ENCODE data around the gene FANK1. TPM values are rescaled to one million over a fixed set of nuclear protein-coding genes. Genes with fewer than 3 reads are reported as not detected.

The FANK1 gene
- polyA plus RNA-seq, 2 of the 4 experiments (the other 2 are of a cell fraction): 4.1 to 5.3 TPM

- no peak for TF ChIP-seq ELK1 (IDR thresholded peaks at IDR 0.05; ENCODE audit: low read depth, low read length)
- no peak for TF ChIP-seq HEYL (CRISPR knock-in tag; IDR thresholded peaks at IDR 0.05)
- TF ChIP-seq HDAC2 (IDR thresholded peaks at IDR 0.05): no peak
- no peak for TF ChIP-seq PBX3 (IDR thresholded peaks at IDR 0.05)
- no peak for TF ChIP-seq SREBF2 (IDR thresholded peaks at IDR 0.05)
- no peak for TF ChIP-seq ESRRA (IDR thresholded peaks at IDR 0.05; ENCODE audit: borderline replicate concordance, low read length)
- no peak for TF ChIP-seq ZFP36 (IDR thresholded peaks at IDR 0.05; ENCODE audit: borderline replicate concordance, partially characterized antibody)
- no peak for TF ChIP-seq BHLHE40 (IDR thresholded peaks at IDR 0.05; ENCODE audit: low read depth, low read length)
- no peak for TF ChIP-seq HES2 (IDR thresholded peaks at IDR 0.05)
- TF ChIP-seq NPAS2 (CRISPR knock-in tag; IDR thresholded peaks at IDR 0.05; ENCODE audit: borderline replicate concordance): no peak
These were observed 131.3 kb downstream of the FANK1 start (continued) for GRCh38 chr10:126027692-126028091.

- TF ChIP-seq ZSCAN20 (CRISPR knock-in tag; IDR thresholded peaks at IDR 0.05) (no peak), RFX5 (IDR thresholded peaks at IDR 0.05) (no peak), CBX2 (IDR thresholded peaks at IDR 0.05; ENCODE audit: borderline replicate concordance, low read depth) (no peak), NR3C1 (IDR thresholded peaks at IDR 0.05) (no peak), HMGXB4 (CRISPR knock-in tag; IDR thresholded peaks at IDR 0.05; ENCODE audit: borderline replicate concordance) (no peak), KDM5A (IDR thresholded peaks at IDR 0.05) (no peak), TFCP2L1 (CRISPR knock-in tag; IDR thresholded peaks at IDR 0.05) (no peak), HEYL (CRISPR knock-in tag; IDR thresholded peaks at IDR 0.05) (no peak), FOSB (CRISPR knock-in tag; IDR thresholded peaks at IDR 0.05) (no peak), NFE2L2 (conservative IDR thresholded peaks at IDR 0.05; ENCODE audit: low read length) (no peak), KDM1A (IDR thresholded peaks at IDR 0.05; ENCODE audit: low read depth) (no peak)
- Histone ChIP-seq H3K27ac (no peak overlapping the region), H3K4me3 (no peak overlapping the region), H3K4me2 (no peak overlapping the region), H3K4me1 (no peaks in the 10 kb centered on the region), H3K9me3 (peaks cover 39% of the 10 kb centered on the region)
- ChIA-PET CTCF (interaction anchor here (1.2 to 1.5 kb wide), 3 partner anchors 47 to 474 kb away, joined by 4 read pairs; no protein-coding TSS in a partner anchor), POLR2A (no interaction called here)
- WGBS (ENCODE audit: missing lambda C conversion rate): 41% methylated on average over 3 of the region's 3 CpGs
- ATAC-seq: no peak
- no peak for DNase-seq (ENCODE audit: low read depth in 1 of 2, low spot score in 1 of 2)
- FAIRE-seq: no peak
These were observed 133.6 kb downstream of the FANK1 start for GRCh38 chr10:126029999-126030398.

- FAIRE-seq (no peak), ATAC-seq (no peak)
- POLR2A ChIA-PET: no interaction called here
These were observed 138.2 kb downstream of the FANK1 start for GRCh38 chr10:126034586-126034985.

More at GRCh38 chr10:126034586-126034985, 138.2 kb downstream of the FANK1 start:
- Histone ChIP-seq H3K27ac (no peak overlapping the region), H3K4me2 (no peak overlapping the region), H3K4me3 (no peak overlapping the region), H3K9me3 (peaks cover 17% of the 10 kb centered on the region), H3K4me1 (no peaks in the 10 kb centered on the region)
- 50% methylated on average over 2 of the region's 2 CpGs for WGBS (ENCODE audit: missing lambda C conversion rate)
- no peak for TF ChIP-seq PHF8 (IDR thresholded peaks at IDR 0.05; ENCODE audit: borderline replicate concordance, low read depth)
- no peak for TF ChIP-seq MAX (IDR thresholded peaks at IDR 0.05)
- no peak for TF ChIP-seq RCOR1 (IDR thresholded peaks at IDR 0.05; ENCODE audit: low read depth, low read length)
- no peak for TF ChIP-seq ZNF302 (CRISPR knock-in tag; IDR thresholded peaks at IDR 0.05)
- TF ChIP-seq ZC3H11A (IDR thresholded peaks at IDR 0.05): no peak
- TF ChIP-seq KDM1A (IDR thresholded peaks at IDR 0.05; ENCODE audit: low read depth): no peak
- CTCF ChIA-PET: no interaction called here
- no peak for DNase-seq (ENCODE audit: low read depth in 1 of 2, low spot score in 1 of 2)
